ACC112 (cell line): Measurements from ENCODE around the gene TASP1.
"Not testable (repeated sequence)": the region's sequence is repeated elsewhere in the genome, so short reads cannot be mapped to it uniquely, and the experiment has no call there.

Experiments
- H2AFZ ChIP-seq: fragments of 200-600 bp; sonication (generic); one replicate; pipeline ENCODE4 v1.6.0; 2017; ENCODE audit warnings: antibody characterized with exemption, low read length; ENCODE audit not compliant: unreplicated experiment
- H3K27ac ChIP-seq: fragments of 200-600 bp; sonication (generic); 2 replicates; pipeline ENCODE4 v1.5.1; 2014; ENCODE audit warnings: low read depth, mild to moderate bottlenecking, antibody characterized with exemption, low read length, moderate library complexity
- H3K27me3 ChIP-seq: fragments of 200-600 bp; sonication (generic); 2 replicates; pipeline ENCODE4 v1.6.1; 2014; ENCODE audit warnings: mild to moderate bottlenecking, antibody characterized with exemption, low read length, moderate library complexity, mixed read lengths; ENCODE audit not compliant: insufficient read depth
- H3K36me3 ChIP-seq: fragments of 200-600 bp; sonication (generic); 2 replicates; pipeline ENCODE4 v1.6.1; 2016; ENCODE audit warnings: mild to moderate bottlenecking, antibody characterized with exemption, low read length, moderate library complexity, mixed read lengths; ENCODE audit not compliant: insufficient read depth
- H3K4me1 ChIP-seq: fragments of 200-600 bp; sonication (generic); one replicate; pipeline ENCODE4 v1.6.1; 2016; ENCODE audit warnings: low read length, mixed read lengths; ENCODE audit not compliant: insufficient read depth, unreplicated experiment, control insufficient read depth
- H3K4me3 ChIP-seq: fragments of 200-600 bp; sonication (generic); 2 replicates; pipeline ENCODE4 v1.5.1; 2014; ENCODE audit warnings: mild to moderate bottlenecking, low read depth, low read length
- H3K79me2 ChIP-seq: fragments of 200-600 bp; sonication (generic); one replicate; pipeline ENCODE4 v1.6.0; 2016; ENCODE audit warnings: low read length; ENCODE audit not compliant: control insufficient read depth, unreplicated experiment, insufficient read depth

Gene TASP1

GRCh38 chr20:13384132-13384531, 254.6 kb downstream of the TASP1 start:
- Histone ChIP-seq H3K4me3 (no peak overlapping the region), H3K27ac (no peak overlapping the region), H3K4me1 (no peaks in the 10 kb centered on the region), H3K27me3 (no peaks in the 10 kb centered on the region), H2AFZ (no peak overlapping the region), H3K36me3 (peaks cover 3% of the 10 kb centered on the region; the same call in 1 of the 2 replicates), H3K79me2 (no peaks in the 10 kb centered on the region)

- H3K79me2 ChIP-seq = no peaks in the 10 kb centered on the region
- no peak overlapping the region for H2AFZ ChIP-seq
- H3K36me3 ChIP-seq = peaks cover 2% of the 10 kb centered on the region; the same call in 1 of the 2 replicates
- no peaks in the 10 kb centered on the region for H3K4me1 ChIP-seq
- no peak overlapping the region for H3K27ac ChIP-seq
- no peak overlapping the region for H3K4me3 ChIP-seq
- no peaks in the 10 kb centered on the region for H3K27me3 ChIP-seq
Observed at GRCh38 chr20:13382786-13383185, 255.9 kb downstream of the TASP1 start.

- not testable (repeated sequence) for H3K27ac ChIP-seq, H3K4me1 ChIP-seq, H3K27me3 ChIP-seq, H3K36me3 ChIP-seq, H3K79me2 ChIP-seq, H3K4me3 ChIP-seq, H2AFZ ChIP-seq
Observed at GRCh38 chr20:13380497-13381229, 258.1 kb downstream of the TASP1 start.

- Histone ChIP-seq H3K27ac (no peak overlapping the region), H3K36me3 (no peaks in the 10 kb centered on the region), H3K4me1 (no peaks in the 10 kb centered on the region), H3K27me3 (no peaks in the 10 kb centered on the region), H3K79me2 (no peaks in the 10 kb centered on the region), H2AFZ (no peak overlapping the region), H3K4me3 (no peak overlapping the region)
Observed at GRCh38 chr20:13373400-13373799, 265.3 kb downstream of the TASP1 start.

- H2AFZ ChIP-seq = no peak overlapping the region
- H3K79me2 ChIP-seq = no peaks in the 10 kb centered on the region
- H3K4me1 ChIP-seq = no peaks in the 10 kb centered on the region
- H3K27ac ChIP-seq = no peak overlapping the region
- H3K27me3 ChIP-seq = no peaks in the 10 kb centered on the region
- no peaks in the 10 kb centered on the region for H3K36me3 ChIP-seq
- H3K4me3 ChIP-seq = no peak overlapping the region
Observed at GRCh38 chr20:13364278-13365170, 274.2 kb downstream of the TASP1 start.

GRCh38 chr20:13363473-13363872, 275.3 kb downstream of the TASP1 start:
- Histone ChIP-seq H3K79me2 (no peaks in the 10 kb centered on the region), H3K27ac (no peak overlapping the region), H3K36me3 (no peaks in the 10 kb centered on the region), H3K4me1 (no peaks in the 10 kb centered on the region), H2AFZ (no peak overlapping the region), H3K4me3 (no peak overlapping the region), H3K27me3 (no peaks in the 10 kb centered on the region)

- H3K4me1 ChIP-seq, H3K4me3 ChIP-seq, H3K27me3 ChIP-seq, H3K79me2 ChIP-seq, H3K36me3 ChIP-seq, H3K27ac ChIP-seq, H2AFZ ChIP-seq: not testable (repeated sequence)
Observed at GRCh38 chr20:13362165-13362564, 276.6 kb downstream of the TASP1 start.

GRCh38 chr20:13358936-13359335, 279.8 kb downstream of the TASP1 start:
- not testable (repeated sequence) for H2AFZ ChIP-seq, H3K79me2 ChIP-seq, H3K36me3 ChIP-seq, H3K27ac ChIP-seq, H3K27me3 ChIP-seq, H3K4me1 ChIP-seq, H3K4me3 ChIP-seq

GRCh38 chr20:13357782-13358181, 280.9 kb downstream of the TASP1 start:
- H3K27me3 ChIP-seq, H3K4me3 ChIP-seq, H2AFZ ChIP-seq, H3K36me3 ChIP-seq, H3K4me1 ChIP-seq, H3K79me2 ChIP-seq, H3K27ac ChIP-seq: not testable (repeated sequence)

GRCh38 chr20:13356591-13356990, 282.1 kb downstream of the TASP1 start:
- no peak overlapping the region for H3K27ac ChIP-seq
- H3K4me1 ChIP-seq = no peaks in the 10 kb centered on the region
- H2AFZ ChIP-seq = no peak overlapping the region
- no peaks in the 10 kb centered on the region for H3K79me2 ChIP-seq
- H3K27me3 ChIP-seq = peaks cover 6% of the 10 kb centered on the region; the same call in 1 of the 2 replicates
- H3K36me3 ChIP-seq = no peaks in the 10 kb centered on the region
- H3K4me3 ChIP-seq = no peak overlapping the region
